ENCODE results near the gene KLK4.

KLK4 gene

GRCh38 chr19:50944795-50945194 is 33.6 kb upstream of the KLK4 start:
- DNase-seq (ENCODE audit: low read depth), result no peak
- H3K4me3 ChIP-seq (ENCODE audit: low read length), result no peak overlapping the region

DNA sequence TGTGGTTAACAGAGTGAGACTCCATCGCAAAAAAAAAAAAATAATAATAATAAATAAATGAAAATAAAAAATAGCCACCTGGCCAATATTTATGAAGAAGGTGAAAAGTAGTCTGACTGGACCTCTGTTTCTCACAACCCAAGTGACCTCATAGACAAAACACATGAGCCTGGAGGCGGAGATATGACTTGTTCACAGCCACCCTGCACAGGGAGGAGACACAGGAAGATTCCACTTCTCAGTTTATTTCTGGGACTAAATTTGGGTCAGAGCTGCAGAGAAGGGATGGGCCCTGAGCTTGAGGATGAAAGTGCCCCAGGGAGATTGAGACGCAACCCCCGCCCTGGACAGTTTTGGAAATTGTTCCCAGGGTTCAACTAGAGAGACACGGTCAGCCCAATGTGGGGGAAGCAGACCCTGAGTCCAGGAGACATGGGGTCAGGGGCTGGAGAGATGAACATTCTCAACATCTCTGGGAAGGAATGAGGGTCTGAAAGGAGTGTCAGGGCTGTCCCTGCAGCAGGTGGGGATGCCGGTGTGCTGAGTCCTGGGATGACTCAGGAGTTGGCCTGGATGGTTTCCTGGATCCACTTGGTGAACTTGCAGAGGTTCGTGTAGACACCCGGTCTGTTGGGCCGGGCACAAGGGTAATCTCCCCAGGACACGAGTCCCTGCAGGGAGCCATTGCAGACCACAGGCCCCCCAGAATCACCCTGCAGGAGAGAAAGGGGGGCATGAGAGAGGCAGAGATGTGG is 32.1 kb upstream of the KLK4 start:
- H3K4me3 ChIP-seq (ENCODE audit: low read length), result no peak overlapping the region
- TF ChIP-seq CTCF (conservative IDR thresholded peaks at IDR 0.05; ENCODE audit: low read depth, low read length), result no peak
- no peak for DNase-seq (ENCODE audit: low read depth)

More at GRCh38 chr19:50944795-50945194, 33.6 kb upstream of the KLK4 start:
- no peak for TF ChIP-seq CTCF (conservative IDR thresholded peaks at IDR 0.05; ENCODE audit: low read depth, low read length)

DNA sequence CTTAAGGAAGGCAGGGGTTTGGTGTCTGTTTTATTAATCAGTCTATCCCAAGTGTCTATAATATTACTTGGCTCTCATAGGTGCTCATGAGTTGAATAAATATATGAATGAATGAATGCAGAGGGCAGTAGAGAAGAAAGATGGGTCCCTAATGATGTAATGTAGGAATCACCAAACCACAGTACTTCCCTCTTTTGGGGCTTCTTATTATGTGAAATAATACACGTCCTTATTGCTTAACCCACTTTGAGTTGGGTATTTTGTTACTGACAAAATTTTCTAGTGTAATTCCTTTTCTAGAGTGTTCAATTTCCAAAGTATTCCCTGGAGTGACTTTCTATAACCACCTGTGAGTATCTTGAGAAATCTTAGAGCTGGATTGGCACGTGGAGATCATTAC is 28.4 kb upstream of the KLK4 start:
- H3K4me3 ChIP-seq (ENCODE audit: low read length), result no peak overlapping the region
- no peak for DNase-seq (ENCODE audit: low read depth)
- no peak for TF ChIP-seq CTCF (conservative IDR thresholded peaks at IDR 0.05; ENCODE audit: low read depth, low read length)

- no peak for DNase-seq (ENCODE audit: low read depth)
- no peak for TF ChIP-seq CTCF (conservative IDR thresholded peaks at IDR 0.05; ENCODE audit: low read depth, low read length)
- H3K4me3 ChIP-seq (ENCODE audit: low read length), result no peak overlapping the region
Observed at GRCh38 chr19:50933640-50934039, 22.4 kb upstream of the KLK4 start.

- no peak for DNase-seq (ENCODE audit: low read depth)
- TF ChIP-seq CTCF (conservative IDR thresholded peaks at IDR 0.05; ENCODE audit: low read depth, low read length), result no peak
- H3K4me3 ChIP-seq (ENCODE audit: low read length), result no peak overlapping the region
Observed at GRCh38 chr19:50932690-50933083, 21.5 kb upstream of the KLK4 start.

DNA sequence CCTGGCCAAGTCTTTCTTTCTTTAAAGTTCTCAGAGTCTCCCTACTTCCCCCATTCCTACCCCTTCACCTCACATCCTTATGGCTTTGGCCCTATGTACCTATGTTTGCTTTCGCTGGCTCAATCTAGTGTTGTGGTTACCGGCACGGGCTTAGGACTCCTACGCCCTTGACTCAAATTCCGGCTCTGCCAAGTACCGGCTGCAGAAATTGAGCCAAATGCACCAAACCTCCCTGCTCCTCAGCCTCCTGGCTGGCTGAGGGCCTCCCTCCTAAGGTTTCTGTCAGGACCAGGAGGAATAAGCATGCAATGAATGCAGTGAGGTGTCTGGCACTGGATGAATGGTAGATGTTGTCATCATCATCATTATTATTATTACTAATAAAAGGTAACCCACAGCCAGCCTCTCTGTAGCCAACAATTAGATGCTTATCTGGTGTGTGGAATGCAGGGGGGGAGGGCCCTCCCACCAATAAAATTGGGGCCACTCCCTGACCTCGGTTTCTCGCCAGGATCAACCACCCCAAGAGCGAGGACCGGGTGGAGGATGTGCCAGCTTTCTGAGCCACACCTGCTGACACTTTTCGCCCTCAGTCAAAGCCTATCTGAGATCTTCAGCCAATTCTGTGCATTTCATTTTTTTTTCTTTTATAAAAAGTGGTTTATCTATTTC is 21.0 kb upstream of the KLK4 start:
- TF ChIP-seq CTCF (conservative IDR thresholded peaks at IDR 0.05; ENCODE audit: low read depth, low read length), result no peak
- no peak overlapping the region for H3K4me3 ChIP-seq (ENCODE audit: low read length)
- DNase-seq (ENCODE audit: low read depth), result no peak

DNA sequence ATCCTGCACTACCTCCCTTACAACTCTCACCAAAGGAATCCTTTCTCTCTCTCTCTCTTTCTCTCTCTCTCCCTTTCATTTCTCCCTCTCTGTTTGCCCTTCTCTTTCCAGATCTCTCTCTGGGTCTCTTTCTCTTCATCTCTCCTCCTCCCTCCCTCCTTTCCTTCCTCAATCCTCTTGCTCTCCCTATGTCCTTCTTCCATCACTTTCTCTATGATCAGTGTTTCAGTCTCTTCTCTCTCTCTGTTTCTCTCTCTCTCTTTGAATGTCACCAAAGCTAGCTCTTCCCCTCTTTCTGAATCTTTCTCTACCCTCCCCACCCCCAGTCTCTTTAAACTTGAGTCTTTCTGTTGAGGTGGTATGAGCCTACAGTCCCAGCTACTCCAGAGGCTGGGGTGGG is 19.8 kb upstream of the KLK4 start:
- no peak for DNase-seq (ENCODE audit: low read depth)
- no peak overlapping the region for H3K4me3 ChIP-seq (ENCODE audit: low read length)
- no peak for TF ChIP-seq CTCF (conservative IDR thresholded peaks at IDR 0.05; ENCODE audit: low read depth, low read length)
